Measurements from ENCODE around the gene THOC3.
"Not testable (repeated sequence)": the region's sequence is repeated elsewhere in the genome, so short reads cannot be mapped to it uniquely, and the experiment has no call there.

- TF ChIP-seq, protein P1, sequence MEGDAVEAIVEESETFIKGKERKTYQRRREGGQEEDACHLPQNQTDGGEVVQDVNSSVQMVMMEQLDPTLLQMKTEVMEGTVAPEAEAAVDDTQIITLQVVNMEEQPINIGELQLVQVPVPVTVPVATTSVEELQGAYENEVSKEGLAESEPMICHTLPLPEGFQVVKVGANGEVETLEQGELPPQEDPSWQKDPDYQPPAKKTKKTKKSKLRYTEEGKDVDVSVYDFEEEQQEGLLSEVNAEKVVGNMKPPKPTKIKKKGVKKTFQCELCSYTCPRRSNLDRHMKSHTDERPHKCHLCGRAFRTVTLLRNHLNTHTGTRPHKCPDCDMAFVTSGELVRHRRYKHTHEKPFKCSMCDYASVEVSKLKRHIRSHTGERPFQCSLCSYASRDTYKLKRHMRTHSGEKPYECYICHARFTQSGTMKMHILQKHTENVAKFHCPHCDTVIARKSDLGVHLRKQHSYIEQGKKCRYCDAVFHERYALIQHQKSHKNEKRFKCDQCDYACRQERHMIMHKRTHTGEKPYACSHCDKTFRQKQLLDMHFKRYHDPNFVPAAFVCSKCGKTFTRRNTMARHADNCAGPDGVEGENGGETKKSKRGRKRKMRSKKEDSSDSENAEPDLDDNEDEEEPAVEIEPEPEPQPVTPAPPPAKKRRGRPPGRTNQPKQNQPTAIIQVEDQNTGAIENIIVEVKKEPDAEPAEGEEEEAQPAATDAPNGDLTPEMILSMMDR (IDR thresholded peaks at IDR 0.05) = not testable (repeated sequence)
- TF ChIP-seq NFE2L1 (CRISPR knock-in tag; IDR thresholded peaks at IDR 0.05); FOXP1 (CRISPR knock-in tag; IDR thresholded peaks at IDR 0.05; ENCODE audit: borderline replicate concordance); ESRRA (CRISPR knock-in tag; IDR thresholded peaks at IDR 0.05; ENCODE audit: borderline replicate concordance); AFF4 (CRISPR knock-in tag; IDR thresholded peaks at IDR 0.05; ENCODE audit: borderline replicate concordance); JUN (CRISPR knock-in tag; IDR thresholded peaks at IDR 0.05); CREB1 (CRISPR knock-in tag; IDR thresholded peaks at IDR 0.05): not testable (repeated sequence)
Observed at GRCh38 chr5:175938489-175938888, 29.6 kb downstream of the THOC3 start.

All from WTC11 (cell line).